ENCODE measurements around the gene IRF2BP2.
"Not testable (repeated sequence)": the region's sequence is repeated elsewhere in the genome, so short reads cannot be mapped to it uniquely, and the experiment has no call there.

Gene IRF2BP2

DNA sequence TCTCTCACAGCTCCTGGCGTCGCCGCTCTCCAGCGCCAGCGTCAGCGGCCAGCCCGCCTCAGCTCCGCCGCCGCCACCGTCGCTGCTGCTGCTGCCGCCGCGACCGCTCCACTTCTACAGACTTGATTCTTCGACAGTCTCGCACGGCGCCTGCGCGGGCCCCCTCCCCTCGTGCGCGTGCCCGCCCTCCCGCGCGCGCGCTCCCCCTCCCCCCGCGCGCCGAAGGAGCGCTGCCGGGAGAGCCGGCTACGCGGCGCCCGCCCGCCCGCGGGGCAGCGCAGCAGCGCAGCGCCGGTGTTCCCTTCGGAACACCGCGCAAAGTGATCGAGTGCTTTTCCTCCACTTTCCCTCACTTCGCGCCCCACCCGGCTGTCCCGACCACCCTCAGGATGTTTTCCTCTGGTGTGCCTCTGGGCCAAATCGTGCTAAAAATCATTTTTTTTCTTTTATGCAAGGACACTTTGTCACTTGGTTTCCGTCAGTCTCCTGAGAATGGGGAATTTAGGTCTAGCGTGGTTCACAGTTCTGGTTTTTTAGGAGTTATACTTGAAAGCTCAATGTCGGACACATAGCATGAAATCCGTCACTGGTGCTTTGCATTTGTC is at the start of gene IRF2BP2:
TSS of gene IRF2BP2 (minus strand) at position 118 of the 605 bp plus-strand sequence. CDS start 684 bp downstream, outside the sequence.
- peak; percentile 88 for DNase-seq

DNA sequence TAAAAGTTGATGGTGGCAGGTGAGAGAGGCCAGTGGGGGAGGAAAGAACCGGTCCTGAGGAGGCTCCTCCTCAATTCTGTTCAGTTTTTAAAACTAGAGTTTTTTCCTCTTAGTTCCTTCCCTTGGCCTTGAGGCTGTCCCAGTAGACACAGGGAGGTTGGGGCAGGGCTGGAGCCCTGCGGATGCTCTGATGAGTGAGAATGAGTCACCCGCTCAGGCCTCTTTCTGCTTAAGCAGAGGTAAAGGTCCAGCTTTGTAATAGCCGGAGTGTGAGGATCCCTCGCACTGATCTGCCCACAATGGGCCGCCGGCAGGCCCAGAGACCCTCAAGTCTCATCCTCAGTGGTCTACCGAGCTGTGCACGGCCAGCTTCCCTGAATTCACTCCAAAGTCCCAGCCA is 49.6 kb upstream of the IRF2BP2 start:
- DNase-seq, result no peak

DNA sequence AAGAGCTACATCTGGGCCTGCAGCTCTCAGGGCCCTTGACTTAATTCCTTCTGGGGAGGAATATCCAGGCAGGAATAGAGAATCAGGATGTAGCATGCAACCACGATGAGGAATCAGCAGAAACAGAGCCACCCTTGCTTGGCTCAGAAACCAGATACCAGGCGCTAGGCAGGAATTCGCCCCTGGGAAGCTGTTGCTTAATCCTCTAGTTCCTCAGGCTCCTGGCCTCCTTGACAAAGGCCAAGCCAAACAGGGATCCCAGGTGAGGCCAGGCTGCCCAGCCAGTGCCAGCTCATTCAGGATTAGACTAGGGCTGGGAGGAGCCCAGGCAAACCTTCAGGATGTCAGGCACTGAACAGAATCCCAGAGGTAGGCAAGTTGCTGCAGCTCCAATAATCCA is 48.2 kb upstream of the IRF2BP2 start:
- DNase-seq, result no peak

GRCh38 chr1:234656944-234657654 is 47.1 kb upstream of the IRF2BP2 start:
- peak; percentile 16 for DNase-seq

DNA sequence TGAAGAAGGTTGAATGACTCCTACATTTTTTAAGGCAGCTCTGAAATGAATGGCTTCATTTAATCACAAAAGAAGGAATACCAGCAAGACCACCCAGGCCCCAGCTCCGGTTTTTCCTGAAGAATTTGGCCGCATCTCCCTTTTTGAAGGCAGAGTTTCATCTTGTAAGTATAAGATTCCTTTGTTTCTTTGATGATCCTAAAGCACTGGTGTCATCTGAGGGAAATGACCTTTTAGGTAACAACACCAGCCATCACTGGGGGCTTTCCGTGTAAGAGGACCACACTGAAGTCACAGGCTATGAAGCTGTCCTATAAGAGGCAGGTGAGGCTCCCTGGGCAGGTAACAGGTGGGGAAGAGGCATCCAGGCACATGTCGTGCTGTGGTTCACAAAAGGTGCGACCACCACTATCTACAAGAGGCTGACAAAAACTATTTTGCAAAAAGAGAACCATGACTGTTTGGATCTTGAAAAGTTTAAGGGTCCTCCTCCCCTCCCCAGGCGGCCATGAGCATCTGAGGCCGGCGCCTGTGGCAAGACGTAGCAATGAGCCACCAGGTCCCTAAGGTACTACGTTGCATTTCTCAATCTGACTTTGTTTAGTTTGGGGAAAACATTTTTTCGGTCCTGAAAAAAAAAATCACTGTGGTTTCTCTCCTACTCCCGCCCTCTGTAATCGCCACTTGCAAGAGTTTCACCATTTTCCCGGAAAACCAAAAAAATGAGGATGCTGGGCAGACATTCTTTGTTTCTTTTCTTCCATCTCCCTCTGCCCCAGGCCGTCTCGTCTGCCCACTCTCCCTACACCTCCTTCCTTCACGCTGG is 46.3 kb upstream of the IRF2BP2 start:
- DNase-seq, result no peak

DNA sequence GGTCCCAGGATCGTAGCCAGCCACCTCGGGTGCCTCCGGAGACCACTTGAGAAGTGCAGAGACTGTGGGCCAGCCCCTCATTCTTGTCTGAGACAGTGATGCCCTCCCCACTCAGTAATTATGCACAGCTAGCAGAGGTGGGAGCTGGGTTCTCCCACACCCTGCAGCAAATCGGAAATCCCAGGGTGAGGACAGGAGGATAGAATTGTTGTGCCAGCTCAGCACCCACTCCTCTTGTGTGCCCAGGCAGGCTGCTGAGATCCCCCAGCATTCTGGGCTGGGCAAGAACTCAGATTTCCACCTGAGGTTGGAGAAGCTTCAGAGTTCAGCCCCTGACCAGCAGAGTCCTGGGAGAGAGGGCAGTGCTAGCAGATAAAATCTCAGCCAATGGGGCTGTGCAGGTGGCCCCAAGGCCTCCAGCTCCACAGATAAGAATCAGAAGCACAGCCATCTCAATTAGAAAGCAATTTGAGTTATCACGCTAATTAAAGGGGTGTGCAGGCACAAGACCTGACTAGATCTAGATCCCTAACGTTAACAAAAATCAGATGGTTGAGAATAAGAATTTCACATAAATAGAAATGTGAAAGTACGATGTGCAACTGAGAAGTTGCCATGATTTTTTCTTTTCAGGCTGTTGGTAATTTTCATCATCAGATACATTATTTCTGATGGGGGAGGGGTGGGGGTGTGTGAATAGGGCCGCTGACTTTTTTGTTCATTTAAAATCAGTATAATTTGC is 45.5 kb upstream of the IRF2BP2 start:
- no peak for DNase-seq

DNA sequence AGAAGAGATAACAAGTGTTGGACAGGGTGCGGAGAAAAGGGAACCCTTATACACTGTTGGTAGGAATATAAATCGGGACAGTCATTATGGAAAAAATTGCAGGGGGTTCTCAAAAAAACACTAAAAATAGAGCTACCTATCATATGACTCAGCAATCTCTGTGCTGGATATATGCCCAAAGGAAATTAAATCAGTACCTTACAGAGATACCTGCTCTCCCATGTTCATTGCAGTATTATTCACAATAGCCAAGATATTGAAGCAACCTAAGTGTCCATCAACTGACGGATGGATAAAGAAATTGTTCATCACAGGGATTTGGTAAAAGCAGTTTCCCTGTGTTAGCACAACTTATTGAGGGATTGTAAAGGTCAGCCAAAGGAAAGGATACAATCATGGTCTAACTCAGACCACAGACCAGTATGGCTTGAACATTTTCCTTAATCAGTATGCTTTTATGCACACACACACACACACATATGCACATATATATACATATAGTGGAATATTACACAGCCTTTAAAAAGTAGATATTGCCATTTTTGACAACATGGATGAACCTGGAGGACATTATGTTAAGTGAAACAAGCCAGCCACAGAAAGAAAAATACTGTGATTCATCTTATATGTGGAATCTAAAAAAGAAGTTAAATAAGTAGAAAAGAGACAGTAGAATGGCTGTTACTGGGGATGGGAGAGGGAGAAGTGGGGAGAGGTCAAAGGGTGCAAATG is 44.2 kb upstream of the IRF2BP2 start:
- no peak for DNase-seq

DNA sequence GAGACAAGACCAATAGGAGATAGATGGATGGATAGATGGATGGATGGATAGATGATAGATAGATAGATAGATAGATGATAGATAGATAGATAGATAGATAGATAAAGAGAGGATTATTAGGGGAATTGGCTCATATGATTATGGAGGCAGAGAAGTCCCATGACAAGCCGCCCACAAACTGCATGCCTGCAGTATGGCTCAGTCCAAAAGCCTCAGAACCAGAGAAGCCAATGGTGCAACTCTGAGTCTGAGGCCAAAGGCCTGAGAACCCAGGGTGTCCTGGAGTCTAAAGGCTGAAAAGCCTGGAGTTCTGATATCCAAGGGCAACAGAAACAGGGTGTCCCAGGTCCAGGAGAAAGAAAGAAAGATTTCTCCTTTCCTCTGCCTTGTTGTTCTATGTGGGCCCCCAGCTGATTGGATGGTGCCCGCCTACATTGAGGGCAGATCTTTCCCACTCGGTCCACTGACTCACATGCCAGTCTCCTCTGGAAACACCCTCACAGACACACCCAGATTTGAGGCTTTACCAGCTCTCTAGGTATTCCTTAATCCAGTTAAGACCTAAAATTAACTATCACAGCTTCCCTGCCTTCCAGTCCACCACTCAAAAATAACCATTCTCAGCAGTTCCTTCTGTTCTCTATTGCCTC is 39.6 kb upstream of the IRF2BP2 start:
- no peak for DNase-seq

- no peak for DNase-seq
Observed at GRCh38 chr1:234647758-234648157, 37.8 kb upstream of the IRF2BP2 start.

DNA sequence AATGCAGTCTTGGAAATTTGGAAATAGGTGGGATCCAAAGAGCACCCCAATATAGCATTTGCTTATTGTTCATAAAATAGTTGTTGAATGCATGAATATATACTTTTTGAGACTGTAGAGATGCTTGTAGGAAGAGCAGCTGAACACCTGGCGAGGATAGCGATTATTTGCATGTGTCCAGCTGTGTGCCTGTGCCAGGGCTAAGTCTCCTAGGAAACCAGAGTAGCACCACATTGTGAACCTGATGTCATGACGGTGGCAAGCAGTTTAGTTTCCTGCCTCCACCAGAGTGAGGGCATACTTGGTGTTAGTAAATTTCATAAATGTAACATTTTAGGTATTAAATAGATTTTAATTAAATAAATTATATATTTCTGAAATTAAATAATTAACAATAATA is 37.3 kb upstream of the IRF2BP2 start:
- DNase-seq, result no peak

DNA sequence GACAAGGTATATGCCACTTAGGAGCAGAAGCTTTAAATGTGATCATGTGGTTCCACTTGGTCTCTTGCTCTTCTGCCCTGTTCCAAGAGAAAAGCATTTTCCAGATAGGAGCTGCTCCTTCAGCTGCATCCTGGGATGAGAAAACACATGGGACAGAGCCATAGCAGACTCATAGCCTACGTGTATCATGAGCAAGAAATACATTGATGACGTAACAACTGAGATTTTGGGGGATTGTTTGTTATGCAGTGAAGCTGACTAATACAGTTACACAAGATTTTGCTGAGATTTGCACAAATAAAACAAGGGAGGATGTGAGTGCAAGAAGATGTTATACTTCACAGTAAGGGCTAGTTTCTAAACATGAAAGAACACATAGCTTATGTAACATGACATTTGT is 36.0 kb upstream of the IRF2BP2 start:
- DNase-seq, result no peak

DNA sequence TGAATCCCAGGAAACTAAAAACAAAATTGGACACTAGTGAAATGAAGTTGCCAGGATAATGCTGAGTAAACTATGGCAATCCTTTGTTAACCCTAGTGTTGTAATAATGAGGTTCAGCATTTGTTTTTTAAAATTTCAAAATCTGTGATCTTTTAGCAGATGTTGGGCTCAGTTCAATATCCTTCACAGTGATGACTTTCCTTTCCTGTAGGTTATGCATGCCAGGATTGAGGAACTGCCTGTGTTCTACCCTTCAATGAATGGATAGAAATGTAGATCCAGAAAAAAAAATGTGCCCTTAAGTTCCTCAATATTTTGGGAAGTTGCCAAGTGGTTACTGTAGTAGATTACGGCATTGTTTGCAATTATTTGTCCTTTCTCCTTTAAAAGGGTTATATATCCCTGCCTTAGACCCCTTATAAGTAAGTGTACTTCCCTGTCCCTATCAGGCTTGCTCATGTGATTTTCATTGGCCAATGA is 35.5 kb upstream of the IRF2BP2 start:
- no peak for DNase-seq

- DNase-seq, result no peak
Observed at GRCh38 chr1:234644928-234645327, 35.0 kb upstream of the IRF2BP2 start.

- DNase-seq, result no peak
Observed at GRCh38 chr1:234643850-234644134, 33.8 kb upstream of the IRF2BP2 start.

DNA sequence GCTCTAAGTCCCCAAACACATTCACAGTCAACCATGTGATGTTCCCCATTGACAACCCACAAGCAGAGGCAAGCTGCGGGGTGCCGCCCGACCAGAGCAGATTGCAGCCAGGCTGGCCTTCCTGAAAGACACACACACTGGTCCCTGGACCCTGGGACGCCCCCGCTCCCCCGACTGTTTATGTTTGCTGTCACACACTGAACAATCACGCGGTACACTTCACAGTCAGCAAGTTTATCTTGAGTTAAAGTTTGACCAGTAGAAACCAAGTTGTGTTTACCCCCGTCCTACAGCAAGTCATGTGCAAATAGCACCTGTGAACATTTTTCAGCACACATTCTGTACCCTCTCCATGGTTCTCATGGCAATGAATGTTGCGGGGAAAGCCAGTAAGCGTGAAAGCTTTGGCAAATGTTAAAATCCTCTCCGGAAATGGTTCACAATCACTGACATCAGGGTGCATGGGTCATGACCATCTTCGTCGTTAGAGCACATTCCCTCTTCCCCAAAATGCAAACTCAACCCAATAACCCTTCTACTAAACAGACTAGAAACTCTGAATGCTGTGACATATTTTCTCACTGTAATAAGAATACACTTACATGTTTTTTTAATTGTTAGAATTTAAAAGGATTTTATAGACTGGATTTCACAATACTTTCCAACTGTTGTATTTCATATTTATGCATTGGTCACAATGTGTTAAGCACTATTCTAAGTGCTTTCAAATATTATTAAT is 33.3 kb upstream of the IRF2BP2 start:
- DNase-seq, result no peak

DNA sequence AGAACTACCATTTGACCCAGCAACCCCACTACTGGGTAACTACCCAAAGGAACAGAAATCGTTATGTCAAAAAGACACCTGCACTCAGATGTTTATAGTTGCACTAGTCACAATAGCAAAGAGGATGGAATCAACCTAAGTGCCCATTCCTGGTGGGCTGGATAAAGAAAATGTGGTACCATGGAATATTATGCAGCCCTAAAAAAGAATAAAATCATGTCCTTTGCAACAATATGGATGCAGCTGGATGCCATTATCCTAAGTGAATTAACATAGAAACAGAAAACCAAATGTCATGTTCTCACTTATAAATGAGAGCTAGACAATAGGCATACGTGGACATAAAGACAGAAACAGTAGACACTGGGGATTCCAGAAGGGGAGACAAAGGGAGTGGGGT is 32.5 kb upstream of the IRF2BP2 start:
- DNase-seq, result no peak

- DNase-seq, result no peak
Observed at GRCh38 chr1:234639961-234640360, 30.0 kb upstream of the IRF2BP2 start.

GRCh38 chr1:234638832-234639799 is 29.1 kb upstream of the IRF2BP2 start:
- DNase-seq, result no peak

- not testable (repeated sequence) for DNase-seq
Observed at GRCh38 chr1:234634922-234635321, 24.9 kb upstream of the IRF2BP2 start.

- no peak for DNase-seq
Observed at GRCh38 chr1:234634387-234634786, 24.4 kb upstream of the IRF2BP2 start.
